ENCODE results near the gene RNF152.

DNA sequence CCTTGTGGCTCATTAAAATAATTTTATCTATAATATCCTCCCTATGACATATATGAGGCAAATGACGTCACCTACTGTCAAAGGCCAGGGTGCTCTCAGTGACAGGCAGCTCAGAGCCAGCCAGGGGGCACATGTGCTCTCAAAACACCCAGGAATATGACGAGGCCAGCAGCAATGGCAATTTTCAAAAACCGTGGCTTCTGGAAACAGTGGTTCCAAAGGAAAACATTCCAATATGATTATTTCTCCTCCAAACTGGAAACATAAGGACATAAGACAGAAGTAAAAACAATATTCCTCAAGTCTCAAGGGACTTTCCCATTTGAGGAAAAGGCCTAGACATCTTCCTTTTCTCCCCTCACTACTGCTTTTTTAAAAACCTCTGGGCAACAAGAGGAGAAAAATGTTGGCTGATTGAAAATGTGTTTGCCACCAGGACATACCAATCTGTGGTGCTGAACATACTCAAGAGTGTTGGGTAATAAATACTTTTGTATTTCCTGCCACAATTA lies 40.8 kb downstream of the RNF152 start:
- TF ChIP-seq GATA2 (IDR thresholded peaks at IDR 0.05; ENCODE audit: low read depth, low read length) (no peak), GATA3 (IDR thresholded peaks at IDR 0.05; ENCODE audit: low read depth, low read length) (no peak)

Data from SH-SY5Y (cell line).